Skin epidermis (tissue), 12 donors: ENCODE measurements around the gene DEAF1.
"Not testable (repeated sequence)": the region's sequence is repeated elsewhere in the genome, so short reads cannot be mapped to it uniquely, and the experiment has no call there.

Experiments
- H3K27ac ChIP-seq, 21 experiments: fragments of 200-600 bp; sonication (generic) in 11 of 21; one replicate each; pipeline ENCODE4 v1.5.0; 2020; ENCODE audit warnings: mild to moderate bottlenecking in 3 of 21, inconsistent platforms in 2 of 21, moderate library complexity in 2 of 21
- H3K4me3 ChIP-seq, 7 experiments: fragments of 200-600 bp; sonication (generic) in 2 of 7; one replicate each; pipeline ENCODE4 v1.5.0; 2020; ENCODE audit warnings: inconsistent platforms in 2 of 7, mild to moderate bottlenecking in 2 of 7, moderate library complexity in 1 of 7

The DEAF1 gene, protein sequence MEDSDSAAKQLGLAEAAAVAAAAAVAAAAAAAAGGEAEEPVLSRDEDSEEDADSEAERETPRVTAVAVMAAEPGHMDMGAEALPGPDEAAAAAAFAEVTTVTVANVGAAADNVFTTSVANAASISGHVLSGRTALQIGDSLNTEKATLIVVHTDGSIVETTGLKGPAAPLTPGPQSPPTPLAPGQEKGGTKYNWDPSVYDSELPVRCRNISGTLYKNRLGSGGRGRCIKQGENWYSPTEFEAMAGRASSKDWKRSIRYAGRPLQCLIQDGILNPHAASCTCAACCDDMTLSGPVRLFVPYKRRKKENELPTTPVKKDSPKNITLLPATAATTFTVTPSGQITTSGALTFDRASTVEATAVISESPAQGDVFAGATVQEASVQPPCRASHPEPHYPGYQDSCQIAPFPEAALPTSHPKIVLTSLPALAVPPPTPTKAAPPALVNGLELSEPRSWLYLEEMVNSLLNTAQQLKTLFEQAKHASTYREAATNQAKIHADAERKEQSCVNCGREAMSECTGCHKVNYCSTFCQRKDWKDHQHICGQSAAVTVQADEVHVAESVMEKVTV

DNA sequence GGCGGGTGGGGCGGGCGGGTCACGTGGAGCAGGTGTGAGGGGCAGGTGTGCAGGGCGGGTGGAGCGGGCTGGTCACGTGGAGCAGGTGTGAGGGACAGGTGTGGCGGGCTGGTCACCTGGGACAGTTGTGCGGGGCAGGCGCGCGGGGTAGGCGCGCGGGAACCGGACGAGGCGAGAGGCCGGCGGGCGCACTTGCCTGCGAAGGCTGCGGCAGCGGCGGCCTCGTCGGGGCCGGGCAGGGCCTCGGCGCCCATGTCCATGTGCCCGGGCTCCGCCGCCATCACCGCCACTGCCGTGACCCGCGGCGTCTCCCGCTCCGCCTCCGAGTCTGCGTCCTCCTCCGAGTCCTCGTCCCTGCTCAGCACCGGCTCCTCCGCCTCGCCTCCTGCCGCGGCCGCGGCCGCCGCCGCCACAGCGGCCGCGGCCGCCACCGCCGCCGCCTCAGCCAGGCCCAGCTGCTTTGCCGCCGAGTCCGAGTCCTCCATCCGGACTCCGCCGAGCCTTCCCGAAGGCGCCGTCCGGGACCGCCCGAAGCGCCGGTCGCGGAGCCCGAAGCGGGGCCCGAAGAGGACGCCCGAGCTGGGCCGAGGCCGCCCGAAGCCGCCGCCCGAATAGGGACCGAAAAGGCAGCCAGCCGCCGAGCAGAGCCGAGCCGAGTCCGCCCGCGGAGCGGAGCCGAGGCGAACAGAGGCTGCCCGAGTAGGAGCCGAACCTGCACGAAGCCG lies at the start of gene DEAF1:
TSS of gene DEAF1 (minus strand) at position 660 of the 725 bp plus-strand sequence. CDS start at position 485, 175 bp downstream.
- H3K27ac ChIP-seq: peak within 1 kb of the TSS; percentile 94 to 100 (median 100)
- peak within 1 kb of the TSS; percentile 66 to 98 (median 81) for H3K4me3 ChIP-seq

DNA sequence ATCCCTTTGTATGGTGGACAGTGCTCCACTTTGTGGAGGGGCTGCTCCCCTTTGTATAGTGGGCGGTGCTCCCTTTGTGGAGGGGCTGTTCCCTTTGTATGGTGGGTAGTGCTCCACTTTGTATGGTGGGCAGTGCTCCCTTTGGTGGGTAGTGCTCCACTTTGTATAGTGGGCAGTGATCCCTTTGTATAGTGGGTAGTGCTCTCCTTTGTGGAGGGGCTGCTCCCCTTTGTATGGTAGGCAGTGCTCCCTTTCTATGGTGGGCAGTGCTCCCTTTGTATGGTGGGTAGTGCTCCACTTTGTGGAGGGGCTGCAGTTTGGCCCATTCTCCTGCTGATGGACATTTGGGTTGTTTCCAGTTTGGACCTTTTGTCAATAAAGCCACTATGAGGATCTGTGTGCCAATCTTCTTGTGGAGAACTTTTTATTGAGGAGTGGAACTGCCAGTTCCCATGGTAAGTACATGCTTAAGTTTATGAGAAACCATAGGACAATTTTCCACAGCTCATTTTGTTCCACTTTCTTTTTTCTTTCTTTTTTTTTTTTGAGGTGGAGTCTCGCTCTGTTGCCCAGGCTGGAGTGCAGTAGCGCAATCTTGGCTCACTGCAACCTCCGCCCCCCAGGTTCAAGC lies 47.7 kb upstream of the DEAF1 start:
- no peak overlapping the region for H3K27ac ChIP-seq
- H3K4me3 ChIP-seq: no peak overlapping the region

DNA sequence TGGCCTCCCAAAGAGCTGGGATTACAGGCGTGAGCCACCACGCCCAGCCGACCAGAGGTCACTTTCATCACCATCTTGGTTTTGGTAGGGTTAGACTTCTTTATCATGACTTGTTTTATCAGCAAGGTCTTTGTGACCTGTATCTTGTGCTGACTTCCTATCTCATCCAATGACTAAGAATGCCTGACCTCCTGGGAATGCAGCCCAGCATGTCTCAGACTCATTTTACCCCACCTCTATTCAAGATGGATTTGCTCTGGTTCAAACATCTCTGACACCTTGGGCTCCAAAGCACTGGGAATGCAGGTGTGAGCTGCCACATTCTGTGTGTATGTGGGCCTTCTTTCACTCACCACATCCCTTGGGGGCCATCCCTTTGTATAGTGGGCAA lies 47.1 kb upstream of the DEAF1 start:
- H3K27ac ChIP-seq: no peak overlapping the region
- no peak overlapping the region for H3K4me3 ChIP-seq

DNA sequence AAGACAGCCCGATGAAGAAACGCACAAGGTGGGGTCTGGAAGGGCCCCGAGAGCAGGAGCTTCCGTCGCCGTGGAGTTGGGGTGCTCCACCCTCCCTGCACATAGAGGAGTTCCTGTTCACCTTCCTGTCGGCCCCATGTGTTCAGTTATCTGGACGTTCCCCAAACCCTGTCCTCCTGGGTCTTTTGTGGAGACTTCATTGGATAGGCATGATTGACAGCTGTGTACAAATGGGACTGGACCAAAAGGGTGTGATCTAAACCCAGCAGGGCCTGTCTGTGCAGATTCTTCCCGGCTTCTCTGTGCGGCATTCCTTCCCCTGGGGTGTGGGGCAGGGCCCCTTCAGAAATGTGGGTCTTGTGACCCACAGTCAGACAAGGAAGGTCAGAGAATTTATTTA lies 42.9 kb upstream of the DEAF1 start:
- not testable (repeated sequence) for H3K4me3 ChIP-seq, H3K27ac ChIP-seq

DNA sequence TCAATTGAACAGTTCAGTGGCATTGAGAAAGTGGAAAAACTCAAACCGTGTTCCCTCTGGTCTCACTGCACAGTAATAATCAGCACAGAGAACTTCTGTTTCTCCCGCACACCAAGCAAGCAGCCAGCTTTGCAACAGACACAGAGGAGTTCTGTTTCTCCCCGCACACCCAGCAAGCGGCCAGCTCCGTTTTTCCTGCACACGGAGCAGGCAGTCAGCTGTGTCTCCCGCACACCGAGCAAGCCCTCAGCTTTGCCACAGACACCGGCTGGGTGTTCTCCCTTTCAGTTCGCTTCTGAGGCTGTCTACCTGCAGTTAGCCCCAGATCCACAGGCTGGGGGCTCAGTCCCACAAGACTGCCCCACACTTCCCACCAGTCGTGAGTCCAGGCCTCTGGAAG lies 42.3 kb upstream of the DEAF1 start:
- H3K4me3 ChIP-seq: no peak overlapping the region
- peak overlapping the region in 1 of 21 experiments; percentile 6 for H3K27ac ChIP-seq

DNA sequence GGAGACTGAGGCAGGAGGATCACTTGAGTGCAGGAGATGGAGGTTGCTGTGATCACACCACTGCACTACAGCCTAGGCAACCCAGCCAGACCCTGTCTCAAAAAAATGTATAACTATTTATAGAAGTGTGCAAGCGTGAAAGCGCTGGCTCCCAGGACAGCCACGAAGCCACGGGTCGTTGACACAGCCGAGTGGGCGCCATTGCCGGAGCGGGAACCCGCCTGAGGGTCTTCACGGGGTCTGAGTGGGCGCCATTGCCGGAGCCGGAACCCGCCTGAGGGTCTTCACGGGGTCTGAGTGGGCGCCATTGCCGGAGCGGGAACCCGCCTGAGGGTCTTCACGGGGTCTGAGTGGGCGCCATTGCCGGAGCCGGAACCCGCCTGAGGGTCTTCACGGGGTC lies 39.5 kb upstream of the DEAF1 start:
- not testable (repeated sequence) for H3K4me3 ChIP-seq, H3K27ac ChIP-seq

DNA sequence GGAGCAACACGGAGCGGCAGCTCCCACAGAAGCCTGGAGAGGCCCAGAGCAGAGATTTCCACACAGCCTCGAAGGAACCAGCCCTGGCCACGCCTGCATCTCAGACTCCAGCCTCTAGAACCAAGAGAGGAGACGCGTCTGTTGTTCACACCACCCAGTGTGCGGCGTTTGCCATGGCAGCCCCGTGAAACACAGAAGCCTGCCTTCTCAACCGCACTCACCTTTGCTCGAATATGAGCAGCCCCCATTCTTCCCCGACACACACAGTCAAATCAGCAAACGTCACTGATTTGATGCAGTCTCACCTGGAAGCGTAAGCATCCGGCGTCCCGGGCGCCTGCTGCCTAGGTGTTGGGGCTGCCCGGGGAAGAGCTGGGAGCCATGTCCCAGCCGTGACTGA lies 38.0 kb upstream of the DEAF1 start:
- Histone ChIP-seq H3K27ac (no peak overlapping the region), H3K4me3 (no peak overlapping the region)

DNA sequence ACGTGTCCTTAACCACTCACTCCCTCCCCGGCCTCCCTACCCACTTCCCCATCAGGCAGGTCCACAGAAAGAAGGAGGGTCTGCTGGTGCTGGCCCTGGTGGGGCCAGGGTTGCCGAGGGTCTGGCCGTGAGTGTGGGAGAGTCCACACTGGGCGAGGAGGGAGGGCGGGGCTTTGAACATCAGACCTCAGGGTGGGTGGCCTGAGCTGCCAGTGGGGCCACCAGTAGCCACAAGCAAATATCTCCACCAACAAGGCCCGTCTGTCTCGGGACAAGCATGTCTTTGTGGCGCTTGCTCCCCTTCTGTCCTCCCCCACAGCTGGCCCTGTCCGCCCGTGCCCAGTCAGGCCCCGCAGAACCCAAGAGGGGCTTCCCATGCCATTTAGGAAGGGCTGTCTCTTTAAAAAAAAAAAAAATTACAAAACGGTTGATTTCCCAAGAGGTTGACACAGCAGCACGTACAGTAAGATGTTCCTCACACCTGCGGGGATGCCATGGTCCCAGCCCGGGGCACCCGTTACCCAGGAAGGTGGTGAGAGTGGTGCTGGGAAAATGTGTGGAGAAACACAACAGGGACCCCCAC lies 34.6 kb upstream of the DEAF1 start:
- no peak overlapping the region for H3K4me3 ChIP-seq
- peak overlapping the region in 6 of 21 experiments; percentile 1 to 81 (median 24) for H3K27ac ChIP-seq

DNA sequence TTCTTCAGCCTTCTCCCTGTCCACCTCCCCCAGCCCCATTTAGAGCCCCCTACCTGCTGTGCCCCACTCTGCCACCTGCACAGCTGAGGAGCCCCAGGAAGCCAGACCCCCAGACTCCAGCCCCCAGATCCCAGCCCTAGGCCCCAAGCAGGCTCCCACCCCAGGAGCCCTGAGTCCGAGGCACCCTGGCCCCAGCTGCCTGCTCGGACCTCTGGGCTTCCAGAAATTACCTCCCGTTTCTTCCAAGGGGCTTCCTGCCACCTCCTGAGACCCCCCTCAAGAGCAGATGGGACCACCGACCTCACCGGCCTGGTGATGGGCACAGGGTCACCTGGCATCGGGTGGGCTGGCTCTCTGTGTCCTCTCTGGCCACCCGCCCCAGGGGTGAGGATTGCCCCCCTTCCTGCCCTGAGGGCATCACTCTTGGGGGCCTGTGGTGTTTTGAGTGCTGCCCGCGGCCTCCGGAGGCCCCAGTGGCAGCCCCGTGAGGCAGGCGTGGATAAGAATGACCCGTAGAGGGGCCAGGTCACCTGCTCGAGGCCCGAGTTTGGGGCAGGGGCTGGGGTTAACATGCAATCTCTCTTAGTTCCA lies 34.0 kb upstream of the DEAF1 start:
- H3K27ac ChIP-seq: peak overlapping the region in 9 of 21 experiments; percentile 2 to 81 (median 47)
- H3K4me3 ChIP-seq: no peak overlapping the region

DNA sequence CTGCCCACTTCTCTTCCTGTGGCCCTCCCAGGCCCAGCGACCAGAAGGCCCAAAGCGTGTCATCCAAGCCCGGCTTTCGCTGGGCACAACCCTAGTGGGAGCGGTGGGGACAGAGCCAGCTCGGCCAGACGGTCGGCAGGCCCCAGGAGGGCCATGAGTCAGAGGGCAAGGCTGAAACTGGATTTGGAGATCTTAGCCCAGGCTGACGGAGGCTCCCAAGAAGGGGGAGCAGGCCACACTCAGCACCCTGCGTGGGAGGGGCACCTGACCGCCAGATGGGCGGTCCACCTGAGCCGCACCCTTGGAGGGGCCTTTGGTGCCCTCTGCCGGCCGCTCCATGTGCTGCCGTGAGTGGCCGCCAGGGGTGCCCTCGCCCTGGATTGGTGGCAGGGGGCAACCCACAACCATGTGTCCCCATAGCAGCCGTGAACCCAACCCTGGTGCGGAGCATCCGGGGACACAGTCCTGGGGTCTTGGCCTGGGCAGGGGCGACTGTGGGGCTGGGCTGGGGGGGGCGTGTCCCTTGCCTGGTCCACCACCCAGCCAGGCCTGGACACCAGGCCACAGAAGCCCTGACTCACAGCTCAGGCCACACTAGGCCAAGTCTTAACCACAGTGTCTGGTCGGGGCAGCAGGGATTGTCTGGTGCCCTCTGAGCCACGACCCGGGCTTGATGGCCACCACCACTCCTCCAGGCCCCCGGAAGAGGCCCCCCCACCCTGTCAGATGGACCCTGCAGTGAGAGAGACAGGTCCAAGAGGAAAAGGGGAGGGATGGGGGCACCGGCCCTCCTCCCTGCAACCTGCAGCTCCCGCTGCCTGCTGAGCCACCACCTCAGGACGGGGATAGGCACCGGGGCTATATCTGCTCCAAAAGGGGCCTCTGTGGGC lies 33.1 kb upstream of the DEAF1 start:
- Histone ChIP-seq H3K4me3 (no peak overlapping the region), H3K27ac (peak overlapping the region in 15 of 21 experiments; percentile 8 to 81 (median 59))

DNA sequence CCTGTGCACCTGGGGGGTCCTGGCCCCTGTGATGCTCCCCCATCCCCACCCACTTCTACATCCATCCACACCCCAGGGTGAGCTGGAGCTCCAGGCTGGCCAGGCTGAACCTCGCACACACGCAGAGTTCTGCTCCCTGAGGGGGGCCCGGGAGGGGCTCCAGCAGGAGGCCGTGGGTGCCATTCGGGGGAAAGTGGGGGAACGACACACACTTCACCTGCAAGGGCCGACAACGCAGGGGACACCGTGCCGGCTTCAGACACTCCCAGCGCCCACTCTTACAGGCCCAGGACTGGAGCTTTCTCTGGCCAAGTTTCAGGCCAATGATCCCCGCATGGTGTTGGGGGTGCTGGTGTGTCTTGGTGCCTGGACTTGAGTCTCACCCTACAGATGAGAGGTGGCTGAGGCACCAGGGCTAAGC lies 32.3 kb upstream of the DEAF1 start:
- Histone ChIP-seq H3K27ac (peak overlapping the region in 16 of 21 experiments; percentile 8 to 81 (median 65)), H3K4me3 (no peak overlapping the region)

DNA sequence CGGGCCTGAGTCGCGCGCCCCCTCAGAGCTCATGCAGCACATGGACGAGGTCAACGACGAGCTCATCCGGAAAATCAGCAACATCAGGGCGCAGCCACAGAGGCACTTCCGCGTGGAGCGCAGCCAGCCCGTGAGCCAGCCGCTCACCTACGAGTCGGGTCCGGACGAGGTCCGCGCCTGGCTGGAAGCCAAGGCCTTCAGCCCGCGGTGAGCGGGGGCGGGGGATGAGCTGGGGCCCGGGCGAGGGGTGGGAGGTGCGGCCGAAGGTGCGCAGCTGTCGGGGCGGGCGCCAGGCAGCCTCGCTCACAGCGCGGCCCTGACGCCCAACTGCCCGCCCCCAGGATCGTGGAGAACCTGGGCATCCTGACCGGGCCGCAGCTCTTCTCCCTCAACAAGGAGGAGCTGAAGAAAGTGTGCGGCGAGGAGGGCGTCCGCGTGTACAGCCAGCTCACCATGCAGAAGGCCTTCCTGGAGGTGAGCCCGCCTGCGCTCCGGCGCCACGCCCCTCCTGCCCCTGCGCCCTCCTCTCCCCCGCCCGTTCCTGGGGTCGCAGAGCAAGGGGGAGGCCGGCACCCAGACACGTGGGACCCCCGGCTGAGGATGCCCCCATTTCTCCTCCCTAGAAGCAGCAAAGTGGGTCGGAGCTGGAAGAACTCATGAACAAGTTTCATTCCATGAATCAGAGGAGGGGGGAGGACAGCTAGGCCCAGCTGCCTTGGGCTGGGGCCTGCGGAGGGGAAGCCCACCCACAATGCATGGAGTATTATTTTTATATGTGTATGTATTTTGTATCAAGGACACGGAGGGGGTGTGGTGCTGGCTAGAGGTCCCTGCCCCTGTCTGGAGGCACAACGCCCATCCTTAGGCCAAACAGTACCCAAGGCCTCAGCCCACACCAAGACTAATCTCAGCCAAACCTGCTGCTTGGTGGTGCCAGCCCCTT lies 31.5 kb upstream of the DEAF1 start:
- Histone ChIP-seq H3K27ac (peak overlapping the region in 19 of 21 experiments; percentile 22 to 81 (median 60)), H3K4me3 (peak overlapping the region; percentile 12 to 35 (median 20))

DNA sequence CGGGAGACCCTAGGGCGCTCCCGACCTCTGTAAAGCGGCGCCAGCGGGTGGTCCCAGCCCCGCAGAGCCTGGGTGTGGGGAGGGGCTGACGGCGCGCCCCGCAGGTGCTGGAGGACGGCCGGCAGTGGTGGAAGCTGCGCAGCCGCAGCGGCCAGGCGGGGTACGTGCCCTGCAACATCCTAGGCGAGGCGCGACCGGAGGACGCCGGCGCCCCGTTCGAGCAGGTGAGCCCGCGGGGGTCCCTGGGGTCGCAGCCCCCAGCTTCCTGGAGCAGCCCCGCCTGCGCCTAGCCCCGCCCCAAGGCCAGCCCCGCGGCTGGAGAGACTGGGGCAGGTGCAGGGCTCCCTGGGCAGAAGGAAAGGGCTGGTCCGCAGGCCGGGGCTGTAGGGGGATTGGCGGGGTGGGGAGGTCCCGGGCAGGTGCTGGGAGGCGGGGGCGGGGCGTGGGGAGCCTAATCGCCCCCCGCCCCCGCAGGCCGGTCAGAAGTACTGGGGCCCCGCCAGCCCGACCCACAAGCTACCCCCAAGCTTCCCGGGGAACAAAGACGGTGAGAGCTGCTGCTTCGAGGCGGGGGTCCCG lies 30.7 kb upstream of the DEAF1 start:
- H3K27ac ChIP-seq: peak overlapping the region in 18 of 21 experiments; percentile 19 to 81 (median 62)
- H3K4me3 ChIP-seq: peak overlapping the region in 6 of 7 experiments; percentile 12 to 35 (median 25)

DNA sequence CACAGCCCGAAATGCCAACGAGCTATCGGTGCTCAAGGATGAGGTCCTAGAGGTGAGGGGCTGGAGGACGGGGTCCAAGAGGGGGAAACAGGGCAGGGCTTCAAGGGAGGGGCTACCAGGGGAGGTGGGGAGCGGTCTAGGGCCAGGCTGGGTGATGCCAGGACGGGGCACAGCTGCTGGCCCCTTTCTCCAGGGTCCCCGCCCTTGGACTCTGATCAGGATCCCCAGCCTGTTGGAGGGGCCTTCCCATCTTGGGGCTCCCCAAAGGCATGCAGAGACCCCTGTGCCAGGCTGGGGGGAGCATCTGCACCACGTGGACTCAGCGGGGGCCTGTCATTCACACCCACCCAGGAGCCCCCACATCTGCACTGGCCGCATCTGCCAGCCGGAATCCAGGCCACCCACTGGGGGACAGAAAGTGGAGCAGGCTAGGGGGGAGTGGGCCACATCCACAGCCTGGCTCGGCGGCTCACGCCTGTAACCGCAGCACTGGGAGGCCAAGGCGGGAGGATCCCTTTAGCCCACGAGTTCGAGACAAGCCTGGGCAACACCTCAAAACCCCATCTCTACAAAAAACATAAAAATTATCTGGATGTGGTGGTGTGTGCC lies 29.9 kb upstream of the DEAF1 start:
- Histone ChIP-seq H3K27ac (no peak overlapping the region), H3K4me3 (no peak overlapping the region)

DNA sequence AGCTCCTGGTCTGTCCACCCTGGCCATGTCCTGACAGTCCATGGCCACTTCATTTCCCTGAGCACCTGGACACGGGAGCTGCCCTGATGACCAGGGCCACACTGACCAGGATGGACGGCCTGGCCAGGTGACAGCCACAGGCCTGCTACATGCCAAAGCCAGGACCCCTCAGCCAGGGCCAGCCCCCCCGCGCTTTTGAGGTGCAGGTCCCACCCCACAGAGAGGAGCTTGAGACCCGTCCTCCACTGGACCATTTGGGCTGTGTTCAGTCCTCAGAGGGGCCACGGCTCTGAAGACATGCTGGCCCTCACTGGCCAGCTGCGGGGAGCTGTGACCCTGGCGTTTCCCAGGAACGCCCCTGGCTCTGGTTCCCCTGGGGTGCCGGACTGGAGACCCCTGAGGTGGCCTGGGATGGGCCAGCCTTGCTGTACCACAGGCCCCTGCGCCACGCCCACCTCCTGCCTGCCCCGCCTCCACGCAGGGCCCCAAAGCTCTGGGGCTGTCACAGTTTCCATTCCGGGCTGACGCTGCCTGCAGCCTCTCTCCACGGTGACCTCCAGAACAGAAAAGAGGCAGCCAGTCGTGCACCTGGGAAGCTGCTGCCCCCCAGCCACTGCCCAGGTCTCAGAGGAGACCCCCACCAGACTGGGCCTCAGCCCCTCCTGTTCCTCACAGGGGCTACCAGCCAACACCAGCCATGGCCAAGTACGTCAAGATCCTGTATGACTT lies 29.2 kb upstream of the DEAF1 start:
- Histone ChIP-seq H3K4me3 (no peak overlapping the region), H3K27ac (no peak overlapping the region)
